ENCODE data around the gene GLG1.
"Not testable (repeated sequence)": the region's sequence is repeated elsewhere in the genome, so short reads cannot be mapped to it uniquely, and the experiment has no call there.

- not testable (repeated sequence) for TF ChIP-seq CTCF (IDR thresholded peaks at IDR 0.05; ENCODE audit: low read depth, low read length, poor library complexity, severe bottlenecking); EZH2phosphoT487 (IDR thresholded peaks at IDR 0.05; ENCODE audit: borderline replicate concordance, low read length)
These were observed 54.6 kb downstream of the GLG1 start for GRCh38 chr16:74552357-74552756.

Data from DOHH2 (cell line).